GM19025 (cell line): ENCODE results near the gene SERPINA12.
A peak's percentile ranks its signal among the peaks of the same experiment; 100 is the strongest.

Experiments used
- ATAC-seq: cut with Tn5 transposase; IDR thresholded peaks from one replicate; pipeline ENCODE4 v1.9.1; 2021; ENCODE audit warnings: mild to moderate bottlenecking, low read depth, moderate library complexity; ENCODE audit not compliant: unreplicated experiment

The SERPINA12 gene, protein sequence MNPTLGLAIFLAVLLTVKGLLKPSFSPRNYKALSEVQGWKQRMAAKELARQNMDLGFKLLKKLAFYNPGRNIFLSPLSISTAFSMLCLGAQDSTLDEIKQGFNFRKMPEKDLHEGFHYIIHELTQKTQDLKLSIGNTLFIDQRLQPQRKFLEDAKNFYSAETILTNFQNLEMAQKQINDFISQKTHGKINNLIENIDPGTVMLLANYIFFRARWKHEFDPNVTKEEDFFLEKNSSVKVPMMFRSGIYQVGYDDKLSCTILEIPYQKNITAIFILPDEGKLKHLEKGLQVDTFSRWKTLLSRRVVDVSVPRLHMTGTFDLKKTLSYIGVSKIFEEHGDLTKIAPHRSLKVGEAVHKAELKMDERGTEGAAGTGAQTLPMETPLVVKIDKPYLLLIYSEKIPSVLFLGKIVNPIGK

GRCh38 chr14:94509356-94509755 is at the start of gene SERPINA12:
TSS of gene SERPINA12 (minus strand) at chr14:94509469. CDS start at chr14:94498397, 11,072 bp downstream.
- no peak for ATAC-seq

DNA sequence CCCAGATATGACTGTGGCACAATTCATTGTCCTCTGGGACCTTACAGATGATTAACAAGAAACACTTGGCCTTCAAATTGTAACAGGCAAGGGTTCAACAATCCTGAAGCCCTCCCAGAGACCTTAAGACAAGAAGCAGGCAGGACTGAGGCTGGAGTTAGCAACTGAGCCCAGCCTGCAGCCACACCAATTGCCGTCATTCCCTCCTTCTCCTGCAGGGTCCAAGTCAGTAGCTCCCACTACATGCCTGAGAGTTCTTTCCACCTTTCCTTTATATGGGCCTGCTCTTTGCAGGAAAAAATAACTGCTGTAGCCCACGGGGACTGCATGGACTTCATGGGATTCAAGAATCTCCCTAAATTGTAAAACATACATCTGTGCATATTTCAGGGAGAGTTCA is 49.6 kb upstream of the SERPINA12 start:
- ATAC-seq = no peak

DNA sequence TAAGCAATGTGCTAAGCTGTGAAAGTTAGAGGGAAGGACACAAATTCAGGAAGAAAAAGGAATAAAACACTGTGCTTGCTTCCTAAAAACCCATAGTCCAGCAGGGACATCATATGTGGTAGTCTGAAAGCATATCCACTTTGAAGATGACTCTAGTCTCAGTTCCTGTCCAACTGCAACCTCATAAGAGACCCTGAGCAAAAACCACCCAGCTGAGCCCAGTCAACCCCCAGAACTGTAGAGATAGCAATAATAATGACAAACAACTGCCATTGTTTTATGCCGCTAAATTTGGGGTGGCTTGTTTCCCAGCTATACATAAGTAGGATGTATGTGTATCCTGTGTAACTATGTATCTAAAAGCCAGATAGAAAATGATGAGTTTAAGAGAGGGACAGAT is 48.1 kb upstream of the SERPINA12 start:
- no peak for ATAC-seq

DNA sequence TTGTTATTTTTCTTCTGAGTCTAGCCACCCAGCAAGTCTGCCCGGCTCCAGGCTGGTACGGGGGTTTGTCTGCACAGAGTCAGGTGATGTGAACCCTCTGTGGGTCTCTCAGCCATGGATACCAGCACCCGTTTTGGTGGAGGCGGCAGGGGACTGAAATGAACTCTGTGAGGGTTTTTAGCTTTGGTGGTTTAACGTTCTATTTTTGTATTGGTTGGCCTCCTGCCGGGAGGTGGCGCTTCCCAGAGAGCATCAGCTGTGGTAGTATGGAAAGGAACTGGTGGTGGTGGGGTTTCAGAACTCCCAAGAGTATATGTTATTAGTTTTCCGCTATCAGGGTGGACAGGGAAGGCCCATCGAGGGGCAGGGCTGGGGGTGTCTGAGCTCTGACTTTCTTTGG is 46.7 kb upstream of the SERPINA12 start:
- no peak for ATAC-seq

DNA sequence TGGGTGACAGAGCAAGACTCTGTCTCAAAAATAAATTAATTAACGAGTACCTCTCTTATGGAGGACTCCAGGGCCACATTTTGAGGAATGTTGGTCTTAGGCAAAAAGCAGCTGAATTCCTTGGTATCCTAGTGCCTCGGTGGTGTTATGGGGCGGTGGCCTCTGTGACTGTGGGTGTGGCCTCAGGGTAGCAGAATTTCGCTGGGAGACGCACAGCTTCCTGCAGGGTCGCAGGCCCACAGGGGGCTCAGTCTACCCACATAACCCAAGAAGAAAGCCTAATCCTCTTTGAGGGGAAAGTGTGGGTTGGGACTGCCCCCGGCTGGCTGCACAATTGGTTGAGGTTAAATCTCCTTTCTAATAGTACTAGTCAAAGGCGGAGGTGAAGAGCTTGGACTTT is 40.8 kb upstream of the SERPINA12 start:
- no peak for ATAC-seq

- peak; percentile 51 for ATAC-seq
These were observed 40.0 kb upstream of the SERPINA12 start for GRCh38 chr14:94548999-94549985.

DNA sequence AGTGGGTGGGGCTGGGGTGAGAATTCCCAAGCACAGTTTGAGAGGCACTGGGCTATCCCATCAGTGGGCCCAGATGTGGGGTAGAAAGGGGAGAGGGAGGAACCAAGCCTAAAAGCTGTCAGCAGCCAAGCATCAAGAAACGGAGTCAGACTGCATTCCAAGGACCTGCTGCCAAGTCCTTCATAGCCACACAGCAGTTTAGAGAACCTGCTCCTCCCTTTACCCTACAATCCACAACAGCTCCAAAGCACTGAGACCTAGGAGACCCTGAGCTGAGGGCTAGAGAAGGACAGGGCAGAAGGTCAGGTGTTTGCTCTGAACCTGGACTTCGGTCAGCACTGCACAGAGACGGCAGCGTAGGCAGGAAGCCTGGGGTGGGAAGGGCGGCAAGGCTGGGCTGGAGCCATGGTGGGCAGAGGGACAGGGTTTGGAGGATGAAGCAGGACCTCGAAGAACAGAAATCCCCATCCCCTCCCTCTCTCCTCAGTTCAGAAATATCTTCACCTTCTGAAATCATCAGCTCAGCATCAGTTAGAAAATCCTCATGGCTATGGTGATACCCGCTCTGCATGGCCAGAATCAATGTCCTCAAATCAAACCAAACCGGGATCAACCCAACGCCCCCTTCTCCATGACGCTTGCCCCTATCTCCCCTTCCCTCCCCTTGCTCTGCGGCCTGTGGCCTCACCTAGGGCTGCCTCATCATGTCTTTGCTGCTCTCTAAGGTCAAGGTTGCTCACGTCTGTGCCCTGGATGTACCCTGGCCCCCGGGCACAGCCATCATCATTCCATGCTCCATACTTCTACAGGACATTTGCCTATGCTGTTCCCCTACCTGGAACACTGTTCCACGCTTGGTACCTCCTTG is 39.1 kb upstream of the SERPINA12 start:
- no peak for ATAC-seq

DNA sequence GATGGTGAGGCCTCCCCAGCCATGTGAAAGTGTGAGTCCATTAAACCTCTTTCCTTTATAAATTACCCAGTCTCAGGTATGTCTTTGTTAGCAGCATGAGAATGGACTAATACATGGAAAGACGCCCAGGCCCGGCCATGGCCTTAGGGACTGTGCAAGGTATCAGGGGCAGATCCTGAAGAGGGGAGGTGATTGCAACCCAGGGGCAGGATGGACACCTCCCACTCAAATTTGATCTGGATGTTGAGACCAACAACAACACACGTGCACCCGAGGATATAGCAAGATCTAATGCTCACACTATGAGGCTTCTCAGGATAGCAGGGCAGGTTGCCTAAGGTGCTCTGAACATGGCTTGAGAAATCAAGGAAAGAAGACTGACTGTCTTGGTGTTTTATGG is 38.5 kb upstream of the SERPINA12 start:
- ATAC-seq = no peak

- no peak for ATAC-seq
These were observed 37.9 kb upstream of the SERPINA12 start for GRCh38 chr14:94547151-94547680.

DNA sequence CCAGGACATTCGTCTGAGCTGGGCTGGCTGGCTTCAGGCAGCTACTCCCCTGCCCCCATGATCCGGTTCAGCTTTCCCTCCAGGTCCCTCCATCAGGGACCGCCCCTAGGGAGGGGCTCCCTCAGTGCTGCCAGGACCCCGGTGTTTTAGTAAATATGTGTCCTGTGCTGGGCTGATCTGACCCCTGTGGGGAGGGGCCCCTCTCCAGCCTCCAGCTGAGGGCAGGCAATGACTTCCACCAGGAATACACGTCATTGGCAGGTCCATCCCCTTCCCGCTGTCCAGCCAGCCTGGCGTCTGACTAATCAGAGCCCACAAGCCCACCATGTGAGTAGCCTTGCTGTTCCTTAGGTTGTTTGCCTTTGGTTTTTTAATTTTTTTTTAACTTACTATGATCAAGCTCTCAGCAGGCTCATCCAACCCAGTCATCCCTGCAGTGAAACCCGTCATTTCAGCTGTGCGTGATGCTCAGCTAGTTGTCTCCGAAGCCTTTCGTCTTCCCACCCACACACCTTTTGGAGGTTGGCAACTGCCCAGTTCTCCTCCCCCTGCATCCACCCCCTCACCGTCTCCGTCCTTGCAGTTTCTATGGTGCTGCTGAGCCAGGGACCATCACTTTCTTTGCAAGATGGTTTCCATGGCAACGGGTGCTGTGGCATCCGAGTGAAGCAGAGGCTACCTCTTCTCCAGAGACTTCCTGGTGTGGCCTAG is 36.0 kb upstream of the SERPINA12 start:
- ATAC-seq = no peak

DNA sequence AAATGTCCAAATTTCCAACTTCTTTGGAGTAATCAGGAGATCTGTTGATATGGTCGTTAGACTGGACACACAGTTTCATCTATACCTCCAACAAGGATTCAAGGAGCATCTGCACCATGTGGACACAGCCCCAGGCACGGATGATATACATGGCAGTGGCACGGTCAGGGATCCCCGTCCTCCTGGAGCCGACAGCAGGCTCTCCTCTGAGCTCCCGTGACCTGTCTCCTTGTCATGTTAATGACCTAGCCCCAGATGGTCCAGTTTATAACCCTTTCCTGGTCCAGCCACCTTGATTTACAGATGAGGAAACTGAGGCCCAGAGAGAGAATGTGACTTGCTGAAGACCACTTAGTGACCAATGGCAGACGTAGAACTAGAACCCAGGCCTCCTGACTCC is 35.5 kb upstream of the SERPINA12 start:
- no peak for ATAC-seq

GRCh38 chr14:94543449-94544124 is 34.3 kb upstream of the SERPINA12 start:
- no peak for ATAC-seq

- ATAC-seq = no peak
These were observed 33.7 kb upstream of the SERPINA12 start for GRCh38 chr14:94542811-94543440.

DNA sequence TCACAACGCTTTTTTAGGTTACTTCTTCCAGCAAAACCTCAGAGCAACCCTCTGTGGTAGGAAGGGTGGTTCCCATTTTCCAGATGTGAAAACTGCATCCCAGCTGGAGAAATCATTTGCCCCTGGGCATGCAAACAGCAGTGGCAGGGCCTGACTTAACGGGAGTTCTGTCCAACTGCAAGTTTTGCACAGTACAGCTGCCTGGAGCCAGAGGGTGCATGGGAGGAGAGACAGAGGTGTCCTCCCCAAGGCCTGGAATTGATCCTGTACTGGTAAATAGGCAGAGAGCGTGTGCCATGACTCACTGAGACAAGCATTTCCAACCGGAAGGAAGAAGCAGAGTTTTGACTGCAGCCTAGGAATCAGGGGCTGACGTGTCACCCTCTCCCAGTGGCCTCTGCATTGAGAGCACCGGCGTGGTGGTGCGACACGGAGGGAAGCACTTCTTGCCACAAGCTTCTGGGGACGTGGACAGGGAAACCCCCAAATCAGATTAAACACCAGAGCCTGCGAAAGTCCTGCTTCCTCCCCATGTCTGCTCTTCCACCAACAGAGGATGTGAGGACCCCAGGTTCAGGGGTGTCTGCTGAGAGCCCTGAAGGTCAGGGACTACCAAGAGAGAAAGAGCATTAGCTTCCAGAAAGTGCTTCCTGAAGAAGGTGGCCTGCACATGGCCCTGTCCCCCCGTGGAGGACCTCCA is 33.0 kb upstream of the SERPINA12 start:
- ATAC-seq = no peak

GRCh38 chr14:94541234-94541975 is 32.1 kb upstream of the SERPINA12 start:
- ATAC-seq = no peak

GRCh38 chr14:94540031-94540794 is 30.9 kb upstream of the SERPINA12 start:
- no peak for ATAC-seq
